WERI-Rb-1 (cell line): ENCODE results near the gene TBKBP1.
A peak's percentile ranks its signal among the peaks of the same experiment; 100 is the strongest.

ENCODE experiments used
- DNase-seq: peaks from one replicate; pipeline ENCODE4 v3.0.0-alpha.2; 2020
- H3K27ac ChIP-seq: fragments of 250-450 bp; sonication (Bioruptor Pico); 2 replicates; pipeline ENCODE4 v1.5.1; 2020; ENCODE audit warnings: mild to moderate bottlenecking, moderate library complexity
- H3K27me3 ChIP-seq: fragments of 250-450 bp; sonication (Bioruptor Pico); 2 replicates; pipeline ENCODE4 v1.5.1; 2021; ENCODE audit warnings: mild to moderate bottlenecking, low read depth, moderate library complexity; ENCODE audit not compliant: insufficient read depth, severe bottlenecking
- H3K36me3 ChIP-seq: fragments of 250-450 bp; sonication (Bioruptor Pico); 2 replicates; pipeline ENCODE4 v1.5.1; 2020; ENCODE audit warnings: mild to moderate bottlenecking, moderate library complexity
- H3K4me3 ChIP-seq: 2 replicates; pipeline ENCODE4 v1.5.1; 2011; ENCODE audit warnings: low read depth, mild to moderate bottlenecking, control low read depth, low read length
- H3K9me3 ChIP-seq: fragments of 250-450 bp; sonication (Bioruptor Pico); 2 replicates; pipeline ENCODE4 v1.5.1; 2021; ENCODE audit warnings: mild to moderate bottlenecking, moderate library complexity; ENCODE audit not compliant: severe bottlenecking
- TF ChIP-seq, protein P1 (sequence below): IDR thresholded peaks from 2 replicates; pipeline ENCODE4 v1.5.1; 2011; ENCODE audit warnings: low read depth, mild to moderate bottlenecking, control low read depth, inconsistent platforms, low read length

Gene TBKBP1

DNA sequence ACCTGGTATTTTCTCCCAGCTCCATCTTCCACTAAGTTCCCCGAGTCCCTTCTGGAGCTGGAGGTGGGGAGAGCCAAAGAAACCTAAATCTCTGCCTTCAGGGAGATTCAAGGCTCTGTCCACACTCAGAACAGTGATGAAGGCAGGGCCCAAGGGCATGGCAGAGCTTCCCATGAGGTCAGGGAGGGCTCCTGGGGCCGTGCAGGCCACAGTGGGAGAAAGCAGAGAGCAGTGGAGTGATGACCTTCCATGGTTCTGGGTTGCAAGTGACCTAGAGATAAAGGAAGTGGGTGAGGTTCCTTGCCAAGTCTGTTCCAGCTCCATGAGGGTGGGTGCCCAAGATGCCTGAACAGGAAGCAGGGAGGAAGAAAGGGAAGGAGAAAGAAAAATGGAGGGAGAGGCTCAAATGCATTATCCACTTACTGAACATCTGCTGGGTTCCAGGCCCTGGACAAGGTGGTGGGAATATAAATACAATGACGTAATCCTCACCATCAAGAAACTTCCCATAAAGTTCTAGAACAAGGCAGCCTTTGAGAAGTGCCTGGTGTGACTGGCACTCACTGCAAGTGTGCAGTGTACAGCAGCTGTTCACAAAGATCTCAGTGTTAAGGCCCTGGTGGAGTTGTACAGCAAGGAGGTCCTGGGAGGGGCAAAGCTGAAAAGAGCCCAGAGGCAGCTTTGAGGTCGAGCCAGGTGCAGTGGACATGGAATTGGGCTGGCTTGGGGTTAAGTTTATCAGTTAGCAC lies 13.3 kb downstream of the TBKBP1 start:
- DNase-seq: no peak
- peak overlapping the region; percentile 67 for H3K27ac ChIP-seq
- no peaks in the 10 kb centered on the region for H3K9me3 ChIP-seq
- no peaks in the 10 kb centered on the region for H3K27me3 ChIP-seq
- TF ChIP-seq, protein P1, sequence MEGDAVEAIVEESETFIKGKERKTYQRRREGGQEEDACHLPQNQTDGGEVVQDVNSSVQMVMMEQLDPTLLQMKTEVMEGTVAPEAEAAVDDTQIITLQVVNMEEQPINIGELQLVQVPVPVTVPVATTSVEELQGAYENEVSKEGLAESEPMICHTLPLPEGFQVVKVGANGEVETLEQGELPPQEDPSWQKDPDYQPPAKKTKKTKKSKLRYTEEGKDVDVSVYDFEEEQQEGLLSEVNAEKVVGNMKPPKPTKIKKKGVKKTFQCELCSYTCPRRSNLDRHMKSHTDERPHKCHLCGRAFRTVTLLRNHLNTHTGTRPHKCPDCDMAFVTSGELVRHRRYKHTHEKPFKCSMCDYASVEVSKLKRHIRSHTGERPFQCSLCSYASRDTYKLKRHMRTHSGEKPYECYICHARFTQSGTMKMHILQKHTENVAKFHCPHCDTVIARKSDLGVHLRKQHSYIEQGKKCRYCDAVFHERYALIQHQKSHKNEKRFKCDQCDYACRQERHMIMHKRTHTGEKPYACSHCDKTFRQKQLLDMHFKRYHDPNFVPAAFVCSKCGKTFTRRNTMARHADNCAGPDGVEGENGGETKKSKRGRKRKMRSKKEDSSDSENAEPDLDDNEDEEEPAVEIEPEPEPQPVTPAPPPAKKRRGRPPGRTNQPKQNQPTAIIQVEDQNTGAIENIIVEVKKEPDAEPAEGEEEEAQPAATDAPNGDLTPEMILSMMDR: no peak
- no peak overlapping the region for H3K4me3 ChIP-seq
- peaks cover 25% of the 10 kb centered on the region for H3K36me3 ChIP-seq

DNA sequence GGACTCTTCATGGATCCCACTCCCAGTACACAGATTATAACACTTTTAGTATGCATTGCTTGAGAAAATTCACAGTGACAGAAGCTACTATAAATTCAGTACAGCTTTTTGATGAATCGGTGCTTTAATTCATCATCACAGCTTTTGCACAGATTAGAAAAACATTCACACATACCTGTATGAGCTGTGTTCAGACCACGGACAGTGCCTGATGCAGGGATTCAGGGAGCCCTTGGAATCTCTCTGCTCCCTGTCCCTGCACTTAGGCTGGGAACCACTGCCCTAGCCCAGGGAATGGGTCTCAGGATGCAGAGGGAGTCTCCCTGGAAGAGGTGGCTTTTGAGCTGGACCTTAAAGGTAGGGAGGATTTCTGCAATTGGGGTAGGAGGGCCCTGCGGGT lies 13.9 kb downstream of the TBKBP1 start:
- TF ChIP-seq, protein P1: no peak
- Histone ChIP-seq H3K4me3 (no peak overlapping the region), H3K9me3 (no peaks in the 10 kb centered on the region), H3K27ac (no peak overlapping the region), H3K36me3 (peaks cover 25% of the 10 kb centered on the region), H3K27me3 (no peaks in the 10 kb centered on the region)
- DNase-seq: no peak

DNA sequence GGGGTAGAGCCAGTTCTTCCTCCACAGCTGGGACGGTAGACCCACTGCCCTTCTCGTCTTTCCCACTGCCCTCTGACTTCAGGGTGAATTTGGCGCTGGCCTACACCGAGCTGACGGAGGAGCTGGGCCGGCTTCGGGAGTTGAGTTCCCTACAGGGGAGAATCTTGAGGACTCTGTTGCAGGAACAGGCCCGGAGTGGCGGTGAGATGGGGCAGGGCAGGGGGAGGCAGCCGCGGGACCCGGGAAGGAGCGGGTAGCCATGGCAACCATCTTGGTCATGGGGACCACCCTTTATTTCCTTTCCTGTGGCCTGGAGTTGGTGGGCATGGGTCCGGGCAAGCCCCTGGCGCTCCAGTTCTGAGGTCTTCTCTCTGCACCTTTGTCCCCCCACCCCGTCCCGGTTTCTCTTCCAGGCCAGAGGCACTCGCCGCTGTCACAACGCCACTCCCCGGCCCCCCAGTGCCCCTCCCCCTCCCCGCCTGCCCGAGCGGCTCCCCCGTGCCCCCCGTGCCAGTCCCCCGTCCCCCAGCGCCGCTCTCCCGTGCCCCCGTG lies 14.4 kb downstream of the TBKBP1 start:
- DNase-seq: no peak
- Histone ChIP-seq H3K27me3 (no peaks in the 10 kb centered on the region), H3K4me3 (no peak overlapping the region), H3K36me3 (peaks cover 25% of the 10 kb centered on the region), H3K9me3 (no peaks in the 10 kb centered on the region), H3K27ac (no peak overlapping the region)
- TF ChIP-seq, protein P1: no peak

DNA sequence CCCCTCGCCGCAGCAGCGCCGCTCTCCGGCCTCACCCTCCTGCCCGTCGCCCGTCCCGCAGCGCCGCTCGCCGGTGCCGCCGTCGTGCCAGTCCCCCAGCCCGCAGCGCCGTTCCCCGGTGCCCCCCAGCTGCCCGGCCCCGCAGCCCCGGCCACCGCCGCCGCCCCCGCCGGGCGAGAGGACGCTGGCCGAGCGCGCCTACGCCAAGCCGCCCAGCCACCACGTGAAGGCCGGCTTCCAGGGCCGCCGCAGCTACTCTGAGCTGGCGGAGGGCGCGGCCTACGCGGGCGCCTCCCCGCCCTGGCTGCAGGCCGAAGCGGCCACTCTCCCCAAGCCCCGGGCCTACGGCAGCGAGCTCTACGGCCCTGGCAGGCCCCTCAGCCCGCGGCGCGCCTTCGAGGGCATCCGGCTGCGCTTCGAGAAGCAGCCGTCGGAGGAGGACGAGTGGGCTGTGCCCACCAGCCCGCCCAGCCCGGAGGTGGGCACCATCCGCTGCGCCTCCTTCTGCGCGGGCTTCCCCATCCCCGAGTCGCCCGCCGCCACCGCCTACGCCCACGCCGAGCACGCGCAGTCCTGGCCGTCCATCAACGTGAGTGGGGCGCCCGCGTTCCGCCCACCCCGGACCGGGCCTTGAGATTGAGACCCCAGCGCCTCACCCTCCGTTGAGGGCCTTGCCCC lies 15.0 kb downstream of the TBKBP1 start:
- Histone ChIP-seq H3K4me3 (no peak overlapping the region), H3K27me3 (no peaks in the 10 kb centered on the region), H3K27ac (no peak overlapping the region), H3K36me3 (peaks cover 22% of the 10 kb centered on the region), H3K9me3 (no peaks in the 10 kb centered on the region)
- TF ChIP-seq, protein P1: no peak
- no peak for DNase-seq

DNA sequence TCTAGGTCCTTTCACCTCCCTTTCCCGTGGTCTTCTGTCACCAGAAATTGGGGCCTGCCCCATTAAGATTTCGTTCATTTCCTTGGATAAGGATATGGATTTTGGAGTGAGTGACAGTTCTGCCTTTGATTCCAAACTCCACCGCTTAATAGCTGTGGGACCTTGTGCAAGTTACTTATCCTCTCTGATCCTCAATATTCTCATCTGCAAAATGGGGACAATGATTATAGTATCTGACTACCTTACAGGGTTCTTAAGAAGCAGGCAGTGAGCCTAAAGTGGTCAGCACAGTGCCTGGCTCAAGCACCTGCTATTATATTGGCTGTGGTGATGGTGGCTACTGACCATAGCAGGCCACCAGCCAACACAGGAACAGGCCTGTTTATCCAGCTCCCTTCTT lies 15.6 kb downstream of the TBKBP1 start:
- H3K27ac ChIP-seq: no peak overlapping the region
- H3K36me3 ChIP-seq: peaks cover 21% of the 10 kb centered on the region
- no peak overlapping the region for H3K4me3 ChIP-seq
- DNase-seq: no peak
- TF ChIP-seq, protein P1: no peak
- H3K27me3 ChIP-seq: no peaks in the 10 kb centered on the region
- no peaks in the 10 kb centered on the region for H3K9me3 ChIP-seq
